ENCODE data around the gene ODAD2. TPM values are rescaled to one million over a fixed set of nuclear protein-coding genes. Genes with fewer than 3 reads are reported as not detected.

The ODAD2 gene
- total RNA-seq, 1 donor from 2014 or later, result 4.5 TPM

GRCh38 chr10:27878281-27878680 lies 120.6 kb downstream of the ODAD2 start:
- no peaks in the 10 kb centered on the region for H3K9me3 ChIP-seq
- no peaks in the 10 kb centered on the region for H3K36me3 ChIP-seq
- no peaks in the 10 kb centered on the region for H3K27me3 ChIP-seq (ENCODE audit: low read depth)
- H3K4me3 ChIP-seq, result no peak overlapping the region
- intact Hi-C loops (cut with DNase I), result no loop called here
- ATAC-seq (no peak), DNase-seq (no peak)
- no peak for TF ChIP-seq CTCF (IDR thresholded peaks at IDR 0.05)
- no peak overlapping the region for H3K27ac ChIP-seq
- H3K4me1 ChIP-seq, result no peaks in the 10 kb centered on the region

- Histone ChIP-seq H3K36me3 (no peaks in the 10 kb centered on the region), H3K4me3 (no peak overlapping the region), H3K27ac (no peak overlapping the region), H3K27me3 (ENCODE audit: low read depth) (no peaks in the 10 kb centered on the region), H3K4me1 (no peaks in the 10 kb centered on the region), H3K9me3 (no peaks in the 10 kb centered on the region)
- no peak for TF ChIP-seq CTCF (IDR thresholded peaks at IDR 0.05)
- no peak for DNase-seq
- no peak for ATAC-seq
- intact Hi-C loops (cut with DNase I), result no loop called here
Measured at GRCh38 chr10:27865221-27865635, 133.7 kb downstream of the ODAD2 start.

DNA sequence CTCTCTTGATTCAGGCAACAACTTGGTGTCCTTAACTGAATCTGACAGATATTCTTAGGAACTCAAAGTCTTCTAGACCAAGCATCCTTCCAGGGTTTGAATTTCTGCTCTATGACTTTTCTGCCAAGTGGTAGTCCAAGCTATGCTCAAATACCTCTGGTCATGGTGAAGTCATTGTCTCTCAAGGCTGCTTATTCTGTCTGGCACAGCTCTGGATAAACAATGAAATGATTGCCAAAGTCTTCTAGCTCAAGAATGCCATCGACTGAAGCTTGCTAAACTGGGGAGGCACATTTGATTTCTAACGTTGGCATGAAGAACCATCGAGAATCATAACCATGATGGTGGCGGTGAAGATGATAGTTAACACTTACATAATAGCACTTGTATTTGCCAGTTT lies 137.1 kb downstream of the ODAD2 start:
- Histone ChIP-seq H3K9me3 (no peaks in the 10 kb centered on the region), H3K27me3 (ENCODE audit: low read depth) (no peaks in the 10 kb centered on the region), H3K36me3 (no peaks in the 10 kb centered on the region), H3K4me1 (no peaks in the 10 kb centered on the region), H3K27ac (no peak overlapping the region), H3K4me3 (no peak overlapping the region)
- no peak for TF ChIP-seq CTCF (IDR thresholded peaks at IDR 0.05)
- DNase-seq (no peak), ATAC-seq (no peak)
- intact Hi-C loops (cut with DNase I), result no loop called here

GRCh38 chr10:27857616-27858015 lies 141.3 kb downstream of the ODAD2 start:
- ATAC-seq, result no peak
- no peak for TF ChIP-seq CTCF (IDR thresholded peaks at IDR 0.05)

DNA sequence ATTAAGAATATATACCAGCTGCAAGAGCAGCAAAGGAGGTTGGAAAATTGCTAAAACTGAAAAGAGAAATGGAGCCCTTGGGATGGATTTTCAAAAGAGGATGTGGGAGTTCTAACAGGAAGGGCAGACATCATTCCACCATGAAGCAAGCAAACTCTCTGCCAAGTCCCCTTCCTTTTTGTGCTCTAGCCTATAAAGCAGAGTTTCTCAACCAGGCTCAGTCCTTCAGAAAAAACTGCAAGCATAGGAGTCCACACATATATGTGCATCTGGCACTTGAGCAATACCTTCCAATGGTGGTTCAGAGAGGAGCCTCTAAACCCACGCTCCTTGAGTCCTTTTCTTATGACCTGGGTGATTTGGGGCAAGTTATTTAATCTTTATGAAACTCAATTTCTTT lies 154.7 kb downstream of the ODAD2 start:
- Histone ChIP-seq H3K27ac (no peak overlapping the region), H3K36me3 (no peaks in the 10 kb centered on the region), H3K9me3 (peaks cover 4% of the 10 kb centered on the region), H3K27me3 (ENCODE audit: low read depth) (no peaks in the 10 kb centered on the region), H3K4me1 (no peaks in the 10 kb centered on the region), H3K4me3 (no peak overlapping the region)
- intact Hi-C loops (cut with DNase I), result no loop called here
- ATAC-seq, result peak; percentile 33 to 67
- no peak for TF ChIP-seq CTCF (IDR thresholded peaks at IDR 0.05)
- no peak for DNase-seq

More at GRCh38 chr10:27857616-27858015, 141.3 kb downstream of the ODAD2 start:
- Histone ChIP-seq H3K4me1 (no peaks in the 10 kb centered on the region), H3K27me3 (ENCODE audit: low read depth) (no peaks in the 10 kb centered on the region), H3K4me3 (no peak overlapping the region), H3K27ac (no peak overlapping the region), H3K9me3 (no peaks in the 10 kb centered on the region), H3K36me3 (no peaks in the 10 kb centered on the region)
- intact Hi-C loops (cut with DNase I), result no loop called here
- no peak for DNase-seq

- DNase-seq, result no peak
- intact Hi-C loops (cut with DNase I), result no loop called here
- no peaks in the 10 kb centered on the region for H3K4me1 ChIP-seq
- no peaks in the 10 kb centered on the region for H3K36me3 ChIP-seq
- no peak overlapping the region for H3K4me3 ChIP-seq
- no peak overlapping the region for H3K27ac ChIP-seq
- ATAC-seq, result no peak
- no peaks in the 10 kb centered on the region for H3K9me3 ChIP-seq
- TF ChIP-seq CTCF (IDR thresholded peaks at IDR 0.05), result no peak
- no peaks in the 10 kb centered on the region for H3K27me3 ChIP-seq (ENCODE audit: low read depth)
Measured at GRCh38 chr10:27838901-27839300, 160.0 kb downstream of the ODAD2 start.
